Lower lobe of right lung (tissue), 2 donors: ENCODE data around the gene STEAP1B. TPM values are rescaled to one million over a fixed set of nuclear protein-coding genes. Genes with fewer than 3 reads are reported as not detected.

ENCODE experiments used
- ATAC-seq, 2 donors: fragments of 200-7000 bp; cut with Tn5 transposase; one replicate each; pipeline ENCODE4 v1.9.1; 2020 to 2022; ENCODE audit warnings: mild to moderate bottlenecking in 2 of 2, moderate library complexity in 2 of 2
- DNase-seq: peaks from one replicate; pipeline ENCODE4 v3.0.0-alpha.2; 2020
- H3K27ac ChIP-seq: fragments of 200-600 bp; one replicate; pipeline ENCODE4 v1.8.0; 2022
- H3K27me3 ChIP-seq: fragments of 200-600 bp; one replicate; pipeline ENCODE4 v1.8.0; 2022; ENCODE audit warnings: low read depth
- H3K36me3 ChIP-seq: fragments of 200-600 bp; one replicate; pipeline ENCODE4 v1.8.0; 2022; ENCODE audit warnings: mild to moderate bottlenecking
- H3K4me1 ChIP-seq: fragments of 200-600 bp; one replicate; pipeline ENCODE4 v1.8.0; 2022
- H3K4me3 ChIP-seq: fragments of 200-600 bp; one replicate; pipeline ENCODE4 v1.8.0; 2022; ENCODE audit warnings: mild to moderate bottlenecking
- H3K9me3 ChIP-seq: fragments of 200-600 bp; one replicate; pipeline ENCODE4 v1.8.0; 2022
- CTCF ChIP-seq: fragments of 200-600 bp; IDR thresholded peaks from one replicate; pipeline ENCODE4 v1.8.0; 2022; ENCODE audit warnings: antibody characterized with exemption, mild to moderate bottlenecking
- intact Hi-C: fragments of 100-400 bp; cut with DNase I; formaldehyde crosslinking; loops from one replicate; pipeline ENCODE4 v1.11.0; 2022
- total RNA-seq: library from RNA; stranded (reverse); fragmentation: NEBNext Ultra II Directional; extraction: Animal tissue kit (Norgen Biotek cat#: 25700); gene quantifications from one replicate; pipeline ENCODE4 v1.2.1, GENCODE V29; 2021
- donor health status: DM: no; HTN: yes; CAD: no; lungs with severe emphysema.

STEAP1B gene
- total RNA-seq, 1 donor from 2014 or later: 1.5 TPM

DNA sequence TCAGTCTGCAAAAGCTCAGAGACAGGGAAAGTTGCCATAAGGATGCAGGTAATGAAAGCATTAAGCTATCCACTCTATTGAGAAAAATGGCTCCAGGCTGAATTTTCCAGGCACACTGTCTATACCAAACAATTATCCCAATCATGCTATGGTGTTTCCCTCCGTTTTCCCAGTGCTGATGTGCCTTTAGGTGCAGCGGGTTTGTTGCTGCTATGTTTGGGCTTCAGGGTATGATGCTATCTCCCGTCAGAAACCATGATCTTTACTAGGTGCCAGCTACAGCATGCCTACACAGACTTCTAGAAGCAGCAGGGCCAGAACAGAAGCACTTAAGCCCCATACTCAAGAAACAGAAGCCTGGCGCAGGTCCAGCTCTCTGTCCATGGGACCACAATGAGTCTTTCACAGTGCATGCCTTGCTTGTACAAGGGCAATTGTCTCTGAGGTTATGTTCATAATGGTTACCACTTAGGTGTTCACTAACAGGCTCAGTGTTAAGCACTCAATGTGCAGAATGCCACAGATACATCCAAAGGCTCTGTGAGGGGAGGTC lies 19.4 kb downstream of the STEAP1B start:
- peaks cover 9% of the 10 kb centered on the region for H3K4me1 ChIP-seq
- no peak overlapping the region for H3K27ac ChIP-seq
- H3K4me3 ChIP-seq: no peak overlapping the region
- H3K9me3 ChIP-seq: no peaks in the 10 kb centered on the region
- intact Hi-C loops: no loop called here
- TF ChIP-seq CTCF: no peak
- H3K27me3 ChIP-seq: no peaks in the 10 kb centered on the region
- DNase-seq (no peak), ATAC-seq (no peak)
- H3K36me3 ChIP-seq: no peaks in the 10 kb centered on the region

DNA sequence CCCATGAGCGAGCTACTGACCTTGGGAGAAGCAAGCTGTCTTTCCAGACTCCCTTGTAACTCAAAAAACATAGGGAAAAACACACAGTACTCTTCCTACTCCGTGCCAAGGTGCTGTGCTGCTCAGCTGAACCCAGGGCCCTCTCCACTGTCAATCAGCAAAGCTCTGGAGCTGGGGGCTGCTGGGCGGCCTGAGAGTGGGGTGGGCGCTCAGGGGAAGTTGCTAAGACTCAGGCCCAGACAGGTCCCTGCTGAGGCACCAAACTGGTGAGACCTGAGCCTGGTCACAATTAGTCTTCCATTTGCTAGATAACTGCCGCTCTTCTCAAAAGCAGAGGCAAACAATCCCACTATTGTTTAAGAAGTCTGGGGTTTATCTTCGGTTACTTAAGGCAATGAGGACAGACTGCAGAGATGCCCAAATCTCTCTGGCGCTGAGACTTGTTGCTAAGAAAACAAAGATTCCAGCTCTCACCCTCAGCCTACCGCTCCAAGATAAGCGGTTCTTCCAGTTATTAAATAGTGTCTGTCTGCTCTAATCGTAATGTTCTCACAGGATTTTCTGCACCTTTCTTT lies 22.0 kb downstream of the STEAP1B start:
- Histone ChIP-seq H3K4me3 (no peak overlapping the region), H3K9me3 (no peaks in the 10 kb centered on the region), H3K4me1 (peaks cover 9% of the 10 kb centered on the region), H3K27me3 (no peaks in the 10 kb centered on the region), H3K36me3 (no peaks in the 10 kb centered on the region), H3K27ac (no peak overlapping the region)
- ATAC-seq: no peak
- no peak for TF ChIP-seq CTCF
- DNase-seq: no peak
- intact Hi-C loops: no loop called here

- no peak for DNase-seq
- intact Hi-C loops: no loop called here
- Histone ChIP-seq H3K4me1 (peaks cover 9% of the 10 kb centered on the region), H3K36me3 (no peaks in the 10 kb centered on the region), H3K4me3 (no peak overlapping the region), H3K9me3 (no peaks in the 10 kb centered on the region), H3K27me3 (no peaks in the 10 kb centered on the region), H3K27ac (no peak overlapping the region)
- no peak for TF ChIP-seq CTCF
- ATAC-seq: no peak
Measured at GRCh38 chr7:22477262-22477661, 22.7 kb downstream of the STEAP1B start.

- no peaks in the 10 kb centered on the region for H3K36me3 ChIP-seq
- intact Hi-C loops: no loop called here
- no peaks in the 10 kb centered on the region for H3K27me3 ChIP-seq
- no peak overlapping the region for H3K27ac ChIP-seq
- no peak overlapping the region for H3K4me3 ChIP-seq
- no peaks in the 10 kb centered on the region for H3K9me3 ChIP-seq
- TF ChIP-seq CTCF: no peak
- no peak for DNase-seq
- no peak for ATAC-seq
- peaks cover 9% of the 10 kb centered on the region for H3K4me1 ChIP-seq
Measured at GRCh38 chr7:22476824-22477223, 23.2 kb downstream of the STEAP1B start.

- intact Hi-C loops: no loop called here
- Histone ChIP-seq H3K27me3 (no peaks in the 10 kb centered on the region), H3K36me3 (no peaks in the 10 kb centered on the region), H3K9me3 (no peaks in the 10 kb centered on the region), H3K4me1 (no peaks in the 10 kb centered on the region), H3K4me3 (no peak overlapping the region), H3K27ac (no peak overlapping the region)
- DNase-seq: no peak
- ATAC-seq: no peak
- no peak for TF ChIP-seq CTCF
Measured at GRCh38 chr7:22474645-22475044, 25.3 kb downstream of the STEAP1B start.
